HepG2 (cell line): ENCODE results near the gene RPH3AL. TPM values are rescaled to one million over a fixed set of nuclear protein-coding genes. Genes with fewer than 3 reads are reported as not detected.

Experiments
- ATAC-seq: fragments of 200-7000 bp; cut with Tn5 transposase; 3 replicates; pipeline ENCODE4 v1.9.1; 2020; ENCODE audit warnings: mild to moderate bottlenecking, moderate library complexity
- BruUV-seq: library from RNA; stranded (reverse); fragments of 400-500 nt; replicated peaks from 2 replicates; lab custom pipeline; 2021; lab: Mats Ljungman, UMichigan
- CTCF ChIA-PET: fragments of 300-600 bp; formaldehyde crosslinking; extraction: SDS; loops from one replicate; lab custom pipeline; 2021; ENCODE audit warnings: low total read pairs, inconsistent platforms, low intra/inter-chr PET ratio; lab: Yijun Ruan, JAX
- POLR2A ChIA-PET: fragments of 350-600 bp; sonication (Branson Sonifier 250); formaldehyde crosslinking; loops from one replicate; lab custom pipeline; 2020; ENCODE audit warnings: antibody characterized with exemption, inconsistent platforms; lab: Yijun Ruan, JAX
- DNase-seq: peaks from one replicate; pipeline ENCODE4 v3.0.0-alpha.2; 2015; ENCODE audit warnings: low spot score
- FAIRE-seq: peaks from 3 replicates; lab custom pipeline; 2011; peaks lifted over from hg19 to GRCh38; lab: Jason Lieb, UNC
- H2AFZ ChIP-seq: one replicate; pipeline ENCODE4 v1.6.1; 2011; ENCODE audit warnings: low read length, inconsistent platforms
- H3K27ac ChIP-seq: fragments of 300-600 bp; 3 replicates; pipeline ENCODE4 v1.8.0; 2011; ENCODE audit warnings: mixed run types, mild to moderate bottlenecking, mixed read lengths, low read length, inconsistent platforms; ENCODE audit not compliant: insufficient read depth; ENCODE audit errors: extremely low read length
- H3K27me3 ChIP-seq, 2 experiments: fragments of 200-600 bp in 1 of 2; 2 replicates in 1 of 2; 3 replicates in 1 of 2; pipeline versions ENCODE4 v1.6.0 to v1.8.0; 2011; ENCODE audit warnings: low read length in 2 of 2, mild to moderate bottlenecking in 2 of 2, moderate library complexity in 2 of 2, inconsistent platforms in 1 of 2; ENCODE audit not compliant: insufficient read depth in 2 of 2, control insufficient read depth in 1 of 2
- H3K36me3 ChIP-seq, 2 experiments: fragments of 200-600 bp in 1 of 2; replicated peaks in 1 of 2; 2 replicates in 1 of 2; 3 replicates in 1 of 2; pipeline versions ENCODE4 v1.5.1 to v1.8.0; 2011; ENCODE audit warnings: low read length in 2 of 2, inconsistent platforms in 1 of 2; ENCODE audit not compliant: insufficient read depth in 2 of 2, control insufficient read depth in 1 of 2
- H3K4me1 ChIP-seq: 2 replicates; pipeline ENCODE4 v1.5.1; 2012; ENCODE audit warnings: low read length, inconsistent platforms; ENCODE audit not compliant: insufficient read depth
- H3K4me2 ChIP-seq: 2 replicates; pipeline ENCODE4 v1.6.0; 2011; ENCODE audit warnings: low read depth, low read length, inconsistent platforms
- H3K4me3 ChIP-seq, 3 experiments: fragments of 200-600 bp in 1 of 3; sonication (generic), shearing (Covaris generic) in 1 of 3; replicated peaks in 1 of 3; 2 replicates each; pipeline ENCODE4 v1.5.1; 2011 to 2016; ENCODE audit warnings: low read length in 3 of 3, inconsistent platforms in 2 of 3, low read depth in 2 of 3, mild to moderate bottlenecking in 2 of 3, control low read depth in 1 of 3, mixed read lengths in 1 of 3; ENCODE audit not compliant: insufficient read depth in 1 of 3
- H3K79me2 ChIP-seq: one replicate; pipeline ENCODE4 v1.6.1; 2011; ENCODE audit warnings: low read length, inconsistent platforms; ENCODE audit not compliant: insufficient read depth
- H3K9ac ChIP-seq: 2 replicates; pipeline ENCODE4 v1.6.0; 2011; ENCODE audit warnings: mild to moderate bottlenecking, low read depth, low read length, inconsistent platforms; ENCODE audit not compliant: insufficient read depth
- H3K9me3 ChIP-seq: 2 replicates; pipeline ENCODE4 v1.5.1; 2012; ENCODE audit warnings: mild to moderate bottlenecking, low read length
- H4K20me1 ChIP-seq: 2 replicates; pipeline ENCODE4 v1.6.0; 2011; ENCODE audit warnings: inconsistent platforms, mild to moderate bottlenecking, low read length, moderate library complexity; ENCODE audit not compliant: insufficient read depth
- ATAD3A ChIP-seq: sonication (generic); formaldehyde crosslinking; IDR thresholded peaks from 2 replicates; pipeline ENCODE4 v1.4.0; 2020; ENCODE audit warnings: missing genetic modification reagents
- CEBPG ChIP-seq: IDR thresholded peaks from 2 replicates; pipeline ENCODE4 v1.6.1; 2016
- HDAC1 ChIP-seq: sonication (generic); formaldehyde crosslinking; IDR thresholded peaks from 2 replicates; pipeline ENCODE4 v1.5.1; 2020; ENCODE audit warnings: mild to moderate bottlenecking, missing genetic modification reagents
- HDAC6 ChIP-seq: fragments of 200-600 bp; sonication (generic); IDR thresholded peaks from 2 replicates; pipeline ENCODE4 v1.7.0; 2017; ENCODE audit warnings: mild to moderate bottlenecking, antibody characterized with exemption, low read length, low read depth
- HNF1B ChIP-seq: sonication (generic); formaldehyde crosslinking; IDR thresholded peaks from 2 replicates; pipeline ENCODE4 v1.5.1; 2020; ENCODE audit warnings: mild to moderate bottlenecking, moderate library complexity, missing genetic modification reagents
- JUN ChIP-seq: sonication (generic); formaldehyde crosslinking; IDR thresholded peaks from 2 replicates; pipeline ENCODE4 v1.4.0; 2020; ENCODE audit warnings: mild to moderate bottlenecking, missing genetic modification reagents
- JUNB ChIP-seq: sonication (generic); formaldehyde crosslinking; IDR thresholded peaks from 2 replicates; pipeline ENCODE4 v1.8.0; 2022; ENCODE audit warnings: missing genetic modification reagents, mild to moderate bottlenecking, borderline replicate concordance
- RBFOX2 ChIP-seq: fragments of 200-400 bp; formaldehyde crosslinking; IDR thresholded peaks from 2 replicates; pipeline ENCODE4 v1.6.1; 2017; ENCODE audit warnings: low read depth, mild to moderate bottlenecking, low read length
- SAP130 ChIP-seq: IDR thresholded peaks from 2 replicates; pipeline ENCODE4 v1.6.1; 2016; ENCODE audit warnings: low read depth
- ZBTB1 ChIP-seq: sonication (generic); formaldehyde crosslinking; IDR thresholded peaks from 2 replicates; pipeline ENCODE4 v1.4.0; 2020; ENCODE audit warnings: missing genetic modification reagents, borderline replicate concordance
- ZFP82 ChIP-seq: sonication (generic); formaldehyde crosslinking; IDR thresholded peaks from 2 replicates; pipeline ENCODE4 v1.5.1; 2020; ENCODE audit warnings: mild to moderate bottlenecking, missing genetic modification reagents, borderline replicate concordance
- ZNF17 ChIP-seq: sonication (generic); formaldehyde crosslinking; IDR thresholded peaks from 2 replicates; pipeline ENCODE4 v1.5.0; 2020; ENCODE audit warnings: mild to moderate bottlenecking, missing genetic modification reagents
- ZNF501 ChIP-seq: sonication (generic); formaldehyde crosslinking; IDR thresholded peaks from 2 replicates; pipeline ENCODE4 v1.5.1; 2020; ENCODE audit warnings: mild to moderate bottlenecking, moderate library complexity, missing genetic modification reagents
- ZNF552 ChIP-seq: sonication (generic); formaldehyde crosslinking; IDR thresholded peaks from 2 replicates; pipeline ENCODE4 v1.9.0; 2022; ENCODE audit warnings: missing genetic modification reagents, mild to moderate bottlenecking, borderline replicate concordance
- ZNF644 ChIP-seq: IDR thresholded peaks from 2 replicates; pipeline ENCODE4 v1.6.1; 2016; ENCODE audit warnings: low read depth
- ZNF660 ChIP-seq: sonication (generic); formaldehyde crosslinking; IDR thresholded peaks from 2 replicates; pipeline ENCODE4 v1.5.1; 2020; ENCODE audit warnings: mild to moderate bottlenecking, low read depth, missing genetic modification reagents, borderline replicate concordance
- ZSCAN21 ChIP-seq: sonication (generic); formaldehyde crosslinking; IDR thresholded peaks from 2 replicates; pipeline ENCODE4 v1.8.0; 2022; ENCODE audit warnings: mild to moderate bottlenecking, missing genetic modification reagents, moderate library complexity, borderline replicate concordance
- WGBS: methylation state at CpG from one replicate; pipeline ENCODE4 v1.1.6; 2017; ENCODE audit warnings: low lambda C conversion rate; 5-methylcytosine and 5-hydroxymethylcytosine counted together
- in situ Hi-C: cut with HindIII; loops from 2 replicates; pipeline ENCODE4 v1.10.0; 2017; ENCODE audit warnings: low pct_unique_long_range_greater_than_20kb; ENCODE audit not compliant: extremely low pct_ligation_motif_present
- intact Hi-C: fragments of 100-400 bp; cut with micrococcal nuclease; formaldehyde crosslinking; loops from one replicate; pipeline ENCODE4 v1.10.0; 2022; ENCODE audit not compliant: unreplicated experiment
- polyA plus RNA-seq, 8 experiments: library from polyadenylated mRNA; depleted of rRNA in 3 of 8; stranded (reverse) in 7 of 8; unstranded in 1 of 8; fragments of >200 nt; fragmentation: Illumina TruSeq in 4 of 8; extraction: Trizol in 4 of 8; gene quantifications; 2 replicates each; pipeline versions ENCODE4 v1.2.1 to v1.2.3, GENCODE V29; 2011 to 2016; ENCODE audit warnings: low read depth in 4 of 8, missing spikeins in 1 of 8, mixed read lengths in 1 of 8; ENCODE audit not compliant: insufficient read depth in 1 of 8
- total RNA-seq, 5 experiments: library from RNA; depleted of rRNA; stranded (reverse); fragments of >200 nt; fragmentation: Illumina TruSeq; extraction: Trizol; gene quantifications; 2 replicates each; pipeline ENCODE4 v1.2.3, GENCODE V29; 2016; ENCODE audit warnings: low read depth in 1 of 5
- TF ChIP-seq, protein P1 (sequence below): sonication (generic); formaldehyde crosslinking; IDR thresholded peaks from 2 replicates; pipeline ENCODE4 v1.4.0; 2020; ENCODE audit warnings: mild to moderate bottlenecking, missing genetic modification reagents
- TF ChIP-seq, protein P2 (sequence below): sonication (generic); formaldehyde crosslinking; IDR thresholded peaks from 2 replicates; pipeline ENCODE4 v1.4.0; 2020; ENCODE audit warnings: missing genetic modification reagents
- TF ChIP-seq, protein P3 (sequence below): IDR thresholded peaks from 2 replicates; pipeline ENCODE4 v1.6.1; 2016; ENCODE audit warnings: low read depth, borderline replicate concordance

RPH3AL gene
- total and polyA plus RNA-seq, 2 of the 13 experiments (the other 11 are each of a cell fraction or from before 2014, with no cell fraction given), result 7.8 to 16.4 TPM

DNA sequence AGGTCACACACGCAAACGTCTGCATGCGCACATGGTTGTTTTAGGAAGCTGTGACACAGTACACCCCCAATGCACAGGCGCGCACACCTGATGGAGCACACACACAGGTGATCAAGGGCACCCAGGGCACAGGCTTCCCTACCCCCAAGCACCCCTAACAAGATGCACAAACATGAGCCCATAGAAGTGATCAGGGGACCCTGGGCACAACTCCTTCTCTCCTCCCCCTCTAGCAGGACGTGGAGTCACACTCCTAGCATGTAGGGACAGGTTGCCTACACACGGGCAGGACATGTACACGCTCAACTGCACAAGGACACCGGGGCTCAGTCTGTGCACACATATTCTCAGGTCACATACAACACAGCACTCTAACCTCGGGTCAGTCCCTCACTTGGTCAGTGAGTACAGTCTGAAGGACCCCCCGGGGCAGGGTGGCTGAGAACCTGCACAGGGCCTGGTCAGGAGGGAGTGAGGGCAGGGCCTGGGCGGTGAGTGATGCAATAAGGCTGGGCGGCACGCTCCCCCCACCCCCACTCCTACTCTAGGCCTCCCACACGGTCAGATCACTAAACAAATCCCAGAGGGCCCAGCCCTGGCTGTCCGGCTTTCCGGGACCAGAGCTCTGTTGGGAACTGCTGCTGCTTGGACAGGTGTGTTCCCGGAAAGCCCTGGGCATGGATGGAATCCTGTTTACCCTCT, 170.4 kb downstream of the RPH3AL start:
- Histone ChIP-seq H2AFZ (no peak overlapping the region), H3K36me3 (no peaks in the 10 kb centered on the region), H3K27ac (no peak overlapping the region), H3K9ac (no peak overlapping the region), H4K20me1 (no peaks in the 10 kb centered on the region), H3K4me1 (peaks cover 15% of the 10 kb centered on the region), H3K27me3 (peaks cover 12 to 88% of the 10 kb centered on the region in 2 experiments), H3K4me2 (peak overlapping the region; percentile 76), H3K4me3 (peak overlapping the region in 2 of 3 experiments; percentile 4 to 60; a peak in 2 of 6 replicates), H3K79me2 (no peaks in the 10 kb centered on the region), H3K9me3 (no peaks in the 10 kb centered on the region)
- ATAC-seq, result peak; percentile 68
- ChIA-PET POLR2A (interaction anchor here (1.2 kb wide), 1 partner anchor 12 kb away, joined by 8 read pairs; no protein-coding TSS in a partner anchor), CTCF (no interaction called here)
- DNase-seq, result peak; percentile 42
- FAIRE-seq, result no peak
- in situ Hi-C loops, result no loop called here
- BruUV-seq, result no TSS peak
- intact Hi-C loops, result no loop called here
- 12% methylated on average over 6 of the region's 18 CpGs for WGBS
- TF ChIP-seq HNF1B (CRISPR knock-in tag) (no peak), ZSCAN21 (no peak), ZFP82 (no peak), CEBPG (CRISPR knock-in tag) (peak; percentile 94), RBFOX2 (no peak), ZNF17 (no peak), JUNB (no peak), ZNF501 (no peak), SAP130 (CRISPR knock-in tag) (peak; percentile 43; the same call in 1 of the 2 replicates), HDAC1 (CRISPR knock-in tag) (no peak; the same call in 1 of the 2 replicates), JUN (CRISPR knock-in tag) (no peak), HDAC6 (no peak), ZNF644 (CRISPR knock-in tag) (no peak), ZBTB1 (CRISPR knock-in tag) (no peak), ZNF660 (CRISPR knock-in tag) (no peak), ZNF552 (CRISPR knock-in tag) (no peak), ATAD3A (no peak)
- TF ChIP-seq, protein P1, sequence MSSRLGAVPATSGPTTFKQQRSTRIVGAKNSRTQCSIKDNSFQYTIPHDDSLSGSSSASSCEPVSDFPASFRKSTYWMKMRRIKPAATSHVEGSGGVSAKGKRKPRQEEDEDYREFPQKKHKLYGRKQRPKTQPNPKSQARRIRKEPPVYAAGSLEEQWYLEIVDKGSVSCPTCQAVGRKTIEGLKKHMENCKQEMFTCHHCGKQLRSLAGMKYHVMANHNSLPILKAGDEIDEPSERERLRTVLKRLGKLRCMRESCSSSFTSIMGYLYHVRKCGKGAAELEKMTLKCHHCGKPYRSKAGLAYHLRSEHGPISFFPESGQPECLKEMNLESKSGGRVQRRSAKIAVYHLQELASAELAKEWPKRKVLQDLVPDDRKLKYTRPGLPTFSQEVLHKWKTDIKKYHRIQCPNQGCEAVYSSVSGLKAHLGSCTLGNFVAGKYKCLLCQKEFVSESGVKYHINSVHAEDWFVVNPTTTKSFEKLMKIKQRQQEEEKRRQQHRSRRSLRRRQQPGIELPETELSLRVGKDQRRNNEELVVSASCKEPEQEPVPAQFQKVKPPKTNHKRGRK, result no peak
- TF ChIP-seq, protein P2, sequence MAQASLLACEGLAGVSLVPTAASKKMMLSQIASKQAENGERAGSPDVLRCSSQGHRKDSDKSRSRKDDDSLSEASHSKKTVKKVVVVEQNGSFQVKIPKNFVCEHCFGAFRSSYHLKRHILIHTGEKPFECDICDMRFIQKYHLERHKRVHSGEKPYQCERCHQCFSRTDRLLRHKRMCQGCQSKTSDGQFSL (CRISPR knock-in tag), result peak; percentile 60; the same call in 1 of the 2 replicates
- TF ChIP-seq, protein P3, sequence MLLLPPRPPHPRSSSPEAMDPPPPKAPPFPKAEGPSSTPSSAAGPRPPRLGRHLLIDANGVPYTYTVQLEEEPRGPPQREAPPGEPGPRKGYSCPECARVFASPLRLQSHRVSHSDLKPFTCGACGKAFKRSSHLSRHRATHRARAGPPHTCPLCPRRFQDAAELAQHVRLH (CRISPR knock-in tag), result no peak
